Mesendoderm (in vitro differentiated cells): ENCODE results near the gene FBRSL1.

Experiments used
- DNase-seq: peaks from one replicate; pipeline ENCODE4 v3.0.0; 2013
- H2AK5ac ChIP-seq: 2 replicates; pipeline ENCODE4 v1.6.1; 2013; ENCODE audit warnings: low read length, inconsistent platforms
- H2BK120ac ChIP-seq: 2 replicates; pipeline ENCODE4 v1.6.1; 2013; ENCODE audit warnings: low read depth, mild to moderate bottlenecking, low read length, moderate library complexity, mixed read lengths
- H2BK15ac ChIP-seq: replicated peaks from 2 replicates; pipeline ENCODE4 v1.6.1; 2013; ENCODE audit warnings: low read depth, mild to moderate bottlenecking, moderate library complexity
- H2BK5ac ChIP-seq: 2 replicates; pipeline ENCODE4 v1.6.1; 2013; ENCODE audit warnings: low read length, inconsistent platforms
- H3K18ac ChIP-seq: 2 replicates; pipeline ENCODE4 v1.6.1; 2013; ENCODE audit warnings: mild to moderate bottlenecking, low read length, mixed read lengths
- H3K23ac ChIP-seq: one replicate; pipeline ENCODE4 v1.6.1; 2013; ENCODE audit warnings: low read length
- H3K27ac ChIP-seq: 2 replicates; pipeline ENCODE4 v1.5.1; 2013; ENCODE audit warnings: low read depth, mild to moderate bottlenecking, inconsistent platforms, low read length, moderate library complexity
- H3K27me3 ChIP-seq: 2 replicates; pipeline ENCODE4 v1.6.1; 2013; ENCODE audit warnings: low read length, control low read depth, mild to moderate bottlenecking, inconsistent platforms; ENCODE audit not compliant: insufficient read depth, poor library complexity
- H3K36me3 ChIP-seq: 2 replicates; pipeline ENCODE4 v1.6.1; 2013; ENCODE audit warnings: low read length, inconsistent platforms; ENCODE audit not compliant: control insufficient read depth, insufficient read depth
- H3K4ac ChIP-seq: one replicate; pipeline ENCODE4 v1.6.1; 2013; ENCODE audit warnings: low read depth, mild to moderate bottlenecking, low read length, moderate library complexity
- H3K4me1 ChIP-seq: 2 replicates; pipeline ENCODE4 v1.6.1; 2013; ENCODE audit warnings: low read depth, low read length, inconsistent platforms; ENCODE audit not compliant: control insufficient read depth
- H3K4me2 ChIP-seq: 2 replicates; pipeline ENCODE4 v1.6.1; 2013; ENCODE audit warnings: low read length
- H3K4me3 ChIP-seq: 2 replicates; pipeline ENCODE4 v1.5.1; 2013; ENCODE audit warnings: mild to moderate bottlenecking, low read length
- H3K56ac ChIP-seq: one replicate; pipeline ENCODE4 v1.6.1; 2013; ENCODE audit warnings: low read length
- H3K79me1 ChIP-seq: 2 replicates; pipeline ENCODE4 v1.6.1; 2013; ENCODE audit warnings: low read length, inconsistent platforms
- H3K79me2 ChIP-seq: 2 replicates; pipeline ENCODE4 v1.6.1; 2013; ENCODE audit warnings: mild to moderate bottlenecking, low read length; ENCODE audit not compliant: control insufficient read depth, insufficient read depth
- H3K9ac ChIP-seq: 2 replicates; pipeline ENCODE4 v1.6.1; 2013; ENCODE audit warnings: low read length, inconsistent platforms
- H4K5ac ChIP-seq: one replicate; pipeline ENCODE4 v1.6.1; 2013; ENCODE audit warnings: low read length
- H4K8ac ChIP-seq: one replicate; pipeline ENCODE4 v1.6.1; 2013; ENCODE audit warnings: low read depth, mild to moderate bottlenecking, control low read depth, low read length, moderate library complexity
- WGBS: extraction: QIAGEN DNeasy Blood & Tissue Kit; methylation state at CpG from one replicate; pipeline ENCODE4 v1.1.7; 2013; ENCODE audit warnings: low lambda C conversion rate, missing lambda C conversion rate; ENCODE audit not compliant: insufficient coverage; ENCODE audit errors: extremely low coverage; 5-methylcytosine and 5-hydroxymethylcytosine counted together

FBRSL1 gene

GRCh38 chr12:132475304-132476037 is 14.5 kb upstream of the FBRSL1 start:
- H3K56ac ChIP-seq: no peak overlapping the region
- no peak overlapping the region for H2BK120ac ChIP-seq
- no peak overlapping the region for H2BK5ac ChIP-seq
- H3K4me2 ChIP-seq: no peak overlapping the region
- no peak overlapping the region for H2BK15ac ChIP-seq
- WGBS: no CpG with 5 or more reads among the region's 47 CpGs
- H3K4ac ChIP-seq: no peak overlapping the region
- H3K36me3 ChIP-seq: no peaks in the 10 kb centered on the region
- no peak overlapping the region for H3K9ac ChIP-seq
- DNase-seq: no peak
- no peak overlapping the region for H3K18ac ChIP-seq
- H2AK5ac ChIP-seq: no peak overlapping the region
- no peak overlapping the region for H3K4me3 ChIP-seq
- H3K23ac ChIP-seq: no peak overlapping the region
- H3K4me1 ChIP-seq: no peaks in the 10 kb centered on the region
- H4K8ac ChIP-seq: no peak overlapping the region
- H3K27ac ChIP-seq: no peak overlapping the region
- H4K5ac ChIP-seq: no peak overlapping the region
- no peaks in the 10 kb centered on the region for H3K79me2 ChIP-seq
- no peaks in the 10 kb centered on the region for H3K79me1 ChIP-seq
- H3K27me3 ChIP-seq: no peaks in the 10 kb centered on the region

GRCh38 chr12:132476038-132476414 is 13.9 kb upstream of the FBRSL1 start:
- H3K79me2 ChIP-seq: no peaks in the 10 kb centered on the region
- no peak overlapping the region for H3K56ac ChIP-seq
- no peak overlapping the region for H4K5ac ChIP-seq
- H4K8ac ChIP-seq: no peak overlapping the region
- H3K4me1 ChIP-seq: no peaks in the 10 kb centered on the region
- H2BK5ac ChIP-seq: no peak overlapping the region
- H3K36me3 ChIP-seq: no peaks in the 10 kb centered on the region
- WGBS: no CpG with 5 or more reads among the region's 26 CpGs
- no peak overlapping the region for H2AK5ac ChIP-seq
- no peak overlapping the region for H2BK120ac ChIP-seq
- no peak overlapping the region for H3K4me2 ChIP-seq
- H3K4ac ChIP-seq: no peak overlapping the region
- no peak overlapping the region for H2BK15ac ChIP-seq
- no peak overlapping the region for H3K27ac ChIP-seq
- no peak overlapping the region for H3K23ac ChIP-seq
- H3K27me3 ChIP-seq: no peaks in the 10 kb centered on the region
- no peak overlapping the region for H3K4me3 ChIP-seq
- no peak overlapping the region for H3K18ac ChIP-seq
- H3K79me1 ChIP-seq: no peaks in the 10 kb centered on the region
- no peak for DNase-seq
- H3K9ac ChIP-seq: no peak overlapping the region

GRCh38 chr12:132476421-132476820 is 13.5 kb upstream of the FBRSL1 start:
- no peaks in the 10 kb centered on the region for H3K4me1 ChIP-seq
- no peak overlapping the region for H2AK5ac ChIP-seq
- H3K79me1 ChIP-seq: no peaks in the 10 kb centered on the region
- no peak overlapping the region for H3K56ac ChIP-seq
- DNase-seq: no peak
- H4K5ac ChIP-seq: no peak overlapping the region
- no peak overlapping the region for H3K4me3 ChIP-seq
- no peak overlapping the region for H3K4ac ChIP-seq
- H4K8ac ChIP-seq: no peak overlapping the region
- H2BK120ac ChIP-seq: no peak overlapping the region
- no CpG with 5 or more reads among the region's 18 CpGs for WGBS
- no peaks in the 10 kb centered on the region for H3K79me2 ChIP-seq
- no peaks in the 10 kb centered on the region for H3K27me3 ChIP-seq
- H3K27ac ChIP-seq: no peak overlapping the region
- no peak overlapping the region for H3K4me2 ChIP-seq
- H2BK5ac ChIP-seq: no peak overlapping the region
- H2BK15ac ChIP-seq: no peak overlapping the region
- H3K18ac ChIP-seq: no peak overlapping the region
- no peaks in the 10 kb centered on the region for H3K36me3 ChIP-seq
- H3K23ac ChIP-seq: no peak overlapping the region
- H3K9ac ChIP-seq: no peak overlapping the region

- no peaks in the 10 kb centered on the region for H3K79me1 ChIP-seq
- H2BK5ac ChIP-seq: no peak overlapping the region
- no peaks in the 10 kb centered on the region for H3K4me1 ChIP-seq
- H3K56ac ChIP-seq: no peak overlapping the region
- H3K36me3 ChIP-seq: no peaks in the 10 kb centered on the region
- H2AK5ac ChIP-seq: no peak overlapping the region
- H3K4me2 ChIP-seq: no peak overlapping the region
- no peak overlapping the region for H2BK15ac ChIP-seq
- H3K27ac ChIP-seq: no peak overlapping the region
- no peak overlapping the region for H3K23ac ChIP-seq
- no peak overlapping the region for H4K8ac ChIP-seq
- H3K27me3 ChIP-seq: no peaks in the 10 kb centered on the region
- no peak overlapping the region for H3K4me3 ChIP-seq
- H4K5ac ChIP-seq: no peak overlapping the region
- H3K4ac ChIP-seq: no peak overlapping the region
- no peak overlapping the region for H3K9ac ChIP-seq
- no CpG with 5 or more reads among the region's 14 CpGs for WGBS
- H3K79me2 ChIP-seq: no peaks in the 10 kb centered on the region
- no peak overlapping the region for H3K18ac ChIP-seq
- no peak overlapping the region for H2BK120ac ChIP-seq
- DNase-seq: no peak
These were observed 12.8 kb upstream of the FBRSL1 start for GRCh38 chr12:132477017-132477702.

- Histone ChIP-seq H3K9ac (no peak overlapping the region), H3K56ac (no peak overlapping the region), H2BK15ac (no peak overlapping the region), H2BK5ac (no peak overlapping the region), H2BK120ac (no peak overlapping the region), H3K79me2 (no peaks in the 10 kb centered on the region), H3K36me3 (no peaks in the 10 kb centered on the region), H4K5ac (no peak overlapping the region), H3K79me1 (no peaks in the 10 kb centered on the region), H2AK5ac (no peak overlapping the region), H3K23ac (no peak overlapping the region), H3K4me3 (no peak overlapping the region), H3K4me2 (no peak overlapping the region), H4K8ac (no peak overlapping the region), H3K27me3 (no peaks in the 10 kb centered on the region), H3K4ac (no peak overlapping the region), H3K18ac (no peak overlapping the region), H3K27ac (no peak overlapping the region), H3K4me1 (no peaks in the 10 kb centered on the region)
- WGBS: no CpG with 5 or more reads among the region's 19 CpGs
- no peak for DNase-seq
These were observed 12.1 kb upstream of the FBRSL1 start for GRCh38 chr12:132477703-132478432.
